ENCODE results near the gene PPP1R10. TPM values are rescaled to one million over a fixed set of nuclear protein-coding genes. Genes with fewer than 3 reads are reported as not detected.

Gene PPP1R10
- total RNA-seq, 1 donor from 2014 or later, result 30.3 TPM

GRCh38 chr6:30619561-30619960, 2.5 kb upstream of the PPP1R10 start:
- DNase-seq (ENCODE audit: low read depth), result no peak

- DNase-seq (ENCODE audit: low read depth), result no peak
Measured at GRCh38 chr6:30618270-30618797, 1.3 kb upstream of the PPP1R10 start.

- DNase-seq (ENCODE audit: low read depth), result peak; percentile 96
Measured at GRCh38 chr6:30617565-30618269, 674 bp upstream of the PPP1R10 start, which contains the start of gene MRPS18B. MRPS18B (plus strand) TSS chr6:30617840; CDS start chr6:30617866, 26 bp downstream.

DNA sequence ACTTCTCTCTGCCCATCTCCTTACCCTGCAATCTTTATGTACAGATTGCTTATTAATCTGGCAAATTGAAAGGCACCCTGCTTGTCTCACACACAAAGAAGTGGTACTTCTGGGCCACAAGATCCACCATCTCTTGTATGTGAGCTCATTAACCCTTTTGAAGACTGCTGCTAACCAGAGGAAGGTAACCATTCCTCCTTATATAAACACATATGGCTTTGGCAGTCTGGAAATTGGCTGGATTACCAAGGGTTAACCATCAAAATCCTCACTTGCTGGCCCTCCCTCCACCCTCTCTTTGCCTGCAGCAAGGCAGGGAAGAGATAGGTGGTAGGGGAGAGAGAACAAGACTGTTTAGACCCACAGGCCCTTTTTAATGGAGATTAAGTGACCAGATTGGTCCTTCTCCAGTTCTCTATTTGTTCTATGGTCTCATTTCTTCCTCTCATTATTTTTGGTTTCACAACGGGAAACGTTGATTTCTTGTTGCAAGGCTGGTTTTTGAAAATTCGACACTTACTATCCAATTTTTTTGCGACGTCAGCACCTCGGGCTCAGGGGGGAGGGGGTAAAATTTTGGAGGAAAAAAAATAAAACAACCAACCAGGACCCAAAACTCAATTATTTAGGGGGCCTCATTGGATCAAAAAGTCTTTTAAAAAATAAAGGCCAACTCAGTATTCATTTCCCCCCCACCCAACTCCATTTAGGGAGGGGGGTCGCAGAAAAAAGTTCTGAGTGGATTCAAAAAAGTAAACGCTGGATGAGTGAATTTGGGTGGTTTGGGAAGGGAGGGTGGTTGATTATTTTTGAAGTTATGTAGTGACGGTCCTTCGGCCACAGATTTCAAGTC, 859 bp downstream of the PPP1R10 start:
- DNase-seq (ENCODE audit: low read depth), result peak; percentile 28

GRCh38 chr6:30615219-30615957, 1.7 kb downstream of the PPP1R10 start:
- DNase-seq (ENCODE audit: low read depth), result peak; percentile 75

DNA sequence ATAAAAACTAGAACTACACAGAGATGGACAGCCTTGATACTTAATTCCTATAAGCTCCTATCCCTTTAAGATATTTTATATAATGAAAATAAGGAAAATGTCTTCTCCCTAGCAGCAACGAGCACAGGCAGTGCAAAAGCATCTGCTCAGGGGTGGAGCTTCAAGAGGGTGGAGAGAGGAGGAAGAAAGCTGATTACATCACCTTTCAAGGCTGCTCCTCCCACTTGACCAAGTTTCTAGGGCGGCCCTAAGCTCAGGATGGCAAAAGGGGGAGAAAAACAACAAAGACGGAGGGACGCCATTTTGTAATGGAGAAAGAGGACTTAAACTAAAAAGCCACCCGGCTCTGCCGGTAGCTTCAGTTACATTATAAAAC, 2.2 kb downstream of the PPP1R10 start:
- DNase-seq (ENCODE audit: low read depth), result peak; percentile 98

DNA sequence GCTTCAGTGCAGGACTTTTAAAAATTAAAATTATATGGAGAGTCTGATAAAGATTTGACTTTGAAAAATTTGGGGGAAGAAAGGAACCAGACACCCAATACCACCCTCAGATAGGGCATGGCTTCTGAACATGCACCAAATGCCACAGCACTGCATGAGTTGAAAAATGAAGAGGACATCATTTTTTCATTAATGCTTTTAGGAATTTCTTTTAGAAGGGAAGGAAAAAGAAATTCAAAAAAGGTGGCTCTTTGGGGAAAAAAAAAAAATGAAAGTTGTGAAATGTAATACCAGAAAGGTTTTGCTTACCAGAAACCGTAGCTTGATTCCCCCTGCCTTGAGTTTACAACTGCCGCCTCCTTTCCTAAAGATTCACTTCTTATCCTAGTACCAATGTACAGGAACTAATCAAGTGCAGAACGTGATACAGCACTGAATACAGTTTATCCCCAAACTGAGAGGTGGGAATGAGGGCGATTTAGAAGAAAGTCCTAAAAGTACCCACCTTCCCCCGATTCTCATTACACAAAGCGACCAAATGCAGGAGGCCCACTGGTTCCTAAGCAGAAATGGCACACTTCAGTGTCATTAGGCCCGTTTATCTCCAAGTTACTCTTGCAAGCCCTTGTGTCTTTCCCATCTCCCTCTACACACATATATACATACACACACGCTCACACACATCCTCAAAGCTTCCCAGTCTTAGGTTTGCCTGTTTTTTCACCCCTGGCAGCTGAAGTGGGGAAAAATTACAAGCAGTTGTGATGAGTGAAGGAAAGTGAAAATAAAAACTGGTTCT, 2.8 kb downstream of the PPP1R10 start:
- no peak for DNase-seq (ENCODE audit: low read depth)

- DNase-seq (ENCODE audit: low read depth), result peak; percentile 68
Measured at GRCh38 chr6:30613251-30614043, 3.6 kb downstream of the PPP1R10 start.

GRCh38 chr6:30612687-30613248, 4.3 kb downstream of the PPP1R10 start:
- DNase-seq (ENCODE audit: low read depth), result peak; percentile 90

DNA sequence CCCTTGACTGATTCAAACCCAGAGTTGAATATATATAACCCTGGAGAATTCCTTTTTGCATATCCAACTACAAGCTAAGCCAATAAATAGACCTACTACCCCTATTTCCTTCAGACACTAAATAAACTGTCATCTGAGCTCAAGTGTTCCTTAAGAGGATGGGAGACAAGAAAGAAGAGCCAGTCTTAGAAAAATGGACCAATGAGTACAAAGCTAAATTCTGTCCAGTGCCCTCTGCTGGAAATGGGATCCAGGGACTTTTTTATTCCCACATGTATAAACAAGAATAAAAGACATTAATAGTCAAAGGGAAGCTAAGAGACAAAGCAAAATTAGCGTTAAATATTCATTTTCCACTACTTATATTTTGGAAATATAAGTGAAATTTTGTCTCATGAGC, 4.8 kb downstream of the PPP1R10 start:
- peak; percentile 47 for DNase-seq (ENCODE audit: low read depth)

GRCh38 chr6:30611856-30612194, 5.2 kb downstream of the PPP1R10 start:
- DNase-seq (ENCODE audit: low read depth), result no peak

GRCh38 chr6:30611150-30611855, 5.7 kb downstream of the PPP1R10 start:
- DNase-seq (ENCODE audit: low read depth), result no peak

DNA sequence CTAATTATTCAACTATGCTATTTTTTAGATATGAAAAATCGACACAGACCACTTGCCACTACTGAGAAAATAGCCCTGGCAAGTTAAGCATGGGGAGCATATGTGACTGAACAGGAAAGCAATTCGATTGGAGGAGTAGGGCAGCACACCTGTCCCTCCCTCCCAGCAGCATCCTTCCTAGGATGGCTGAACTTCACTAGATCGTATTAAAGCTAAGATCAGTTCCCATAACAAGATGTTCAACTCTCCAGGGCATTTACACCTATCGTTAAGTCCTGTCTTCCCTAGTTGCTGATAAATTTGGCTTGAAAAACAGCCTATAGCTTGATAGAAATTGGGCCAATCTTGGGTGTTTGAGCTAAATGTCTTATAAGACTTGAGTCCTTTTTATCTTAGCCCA, 7.0 kb downstream of the PPP1R10 start:
- no peak for DNase-seq (ENCODE audit: low read depth)

DNA sequence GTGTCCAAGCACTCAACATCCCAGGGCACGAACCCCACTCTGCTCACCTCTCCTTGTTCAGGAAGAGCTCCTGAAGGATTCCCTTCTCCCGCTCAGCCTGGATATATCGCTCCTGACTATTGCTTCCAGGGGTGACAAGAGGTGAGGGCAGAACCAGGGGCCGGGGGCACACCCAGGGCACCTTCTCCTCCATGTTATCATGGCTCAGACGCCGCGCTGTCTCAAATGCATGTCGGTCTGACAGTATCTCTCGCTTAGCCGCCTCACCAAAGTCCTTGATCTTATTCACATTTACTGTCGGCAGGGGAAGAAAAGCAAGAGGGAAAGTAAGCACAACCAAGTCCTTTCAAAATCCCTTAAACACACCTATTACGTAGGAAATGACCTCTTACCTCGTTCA, 13.1 kb downstream of the PPP1R10 start:
- DNase-seq (ENCODE audit: low read depth), result no peak

- DNase-seq (ENCODE audit: low read depth), result no peak
Measured at GRCh38 chr6:30601815-30602641, 15.0 kb downstream of the PPP1R10 start.

DNA sequence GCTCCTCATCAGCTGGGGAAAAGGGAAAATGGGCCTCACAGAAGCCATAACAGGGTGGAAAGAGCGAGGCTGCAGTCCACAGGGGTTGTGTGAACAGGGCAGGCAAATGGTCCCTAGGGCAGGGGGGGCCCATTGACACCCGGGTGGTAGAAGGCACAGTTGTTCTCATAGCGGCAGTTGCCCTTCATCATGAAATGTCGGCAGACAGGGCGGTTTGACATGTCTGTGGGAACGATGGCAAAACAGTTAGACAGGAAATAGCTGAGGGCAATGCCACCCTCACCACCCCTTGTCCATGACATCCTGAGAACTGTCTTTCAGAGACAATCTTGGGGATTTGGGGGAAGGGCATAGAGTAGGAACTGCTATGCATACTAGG, 15.6 kb downstream of the PPP1R10 start:
- DNase-seq (ENCODE audit: low read depth), result no peak

DNA sequence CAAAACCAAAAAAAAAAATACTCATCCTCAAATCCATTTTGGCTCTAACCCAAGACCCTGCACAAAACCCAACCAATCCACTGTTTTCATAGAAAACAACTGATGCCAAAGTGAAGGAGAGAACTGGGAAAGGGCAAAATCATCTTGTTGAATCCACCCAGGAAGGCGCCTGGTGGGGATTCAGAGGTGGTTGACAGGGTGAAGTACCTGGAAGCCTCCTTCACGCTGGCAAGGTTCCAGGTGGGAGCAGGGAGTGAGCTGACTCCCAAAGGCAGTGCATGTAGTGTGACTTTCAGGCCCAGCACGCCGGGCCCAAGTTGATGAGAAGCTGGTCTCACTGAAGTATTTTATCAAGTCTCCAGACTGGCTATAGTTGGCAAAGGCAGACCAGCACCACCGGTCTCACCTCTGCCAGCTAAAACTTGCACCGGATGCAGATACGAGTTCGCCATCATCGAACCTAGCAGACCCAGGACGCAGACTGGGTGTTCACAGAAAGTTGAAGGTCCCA, 16.5 kb downstream of the PPP1R10 start:
- DNase-seq (ENCODE audit: low read depth), result no peak

- DNase-seq (ENCODE audit: low read depth), result no peak
Measured at GRCh38 chr6:30599625-30600324, 17.3 kb downstream of the PPP1R10 start.
